DMS 273 treated with DMSO at 0.1 percent for 48 hours (cell line): ENCODE results near the gene SPAG4.

Experiments used
- DNase-seq: peaks from one replicate; lab custom pipeline; 2025; lab: John Stamatoyannopoulos, UW

The SPAG4 gene

DNA sequence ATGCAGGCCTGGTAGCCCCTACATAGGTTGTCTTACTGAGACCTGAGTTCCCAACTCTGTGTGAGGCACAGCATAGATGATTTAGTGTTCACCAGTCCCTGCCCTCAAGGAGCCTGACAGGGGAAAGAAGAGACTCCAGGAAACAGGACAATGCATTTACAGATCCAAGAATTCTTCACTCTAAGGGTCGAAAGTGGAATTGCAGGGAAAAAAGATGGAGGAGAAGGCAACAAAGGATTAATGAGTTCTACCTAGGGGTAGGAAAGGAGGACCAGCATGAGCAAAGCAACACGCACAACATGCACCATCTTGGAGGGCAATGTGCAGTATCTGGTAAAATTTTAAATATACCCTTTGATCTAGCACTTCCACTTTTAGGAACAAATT, 5.9 kb downstream of the SPAG4 start:
- DNase-seq: no peak

DNA sequence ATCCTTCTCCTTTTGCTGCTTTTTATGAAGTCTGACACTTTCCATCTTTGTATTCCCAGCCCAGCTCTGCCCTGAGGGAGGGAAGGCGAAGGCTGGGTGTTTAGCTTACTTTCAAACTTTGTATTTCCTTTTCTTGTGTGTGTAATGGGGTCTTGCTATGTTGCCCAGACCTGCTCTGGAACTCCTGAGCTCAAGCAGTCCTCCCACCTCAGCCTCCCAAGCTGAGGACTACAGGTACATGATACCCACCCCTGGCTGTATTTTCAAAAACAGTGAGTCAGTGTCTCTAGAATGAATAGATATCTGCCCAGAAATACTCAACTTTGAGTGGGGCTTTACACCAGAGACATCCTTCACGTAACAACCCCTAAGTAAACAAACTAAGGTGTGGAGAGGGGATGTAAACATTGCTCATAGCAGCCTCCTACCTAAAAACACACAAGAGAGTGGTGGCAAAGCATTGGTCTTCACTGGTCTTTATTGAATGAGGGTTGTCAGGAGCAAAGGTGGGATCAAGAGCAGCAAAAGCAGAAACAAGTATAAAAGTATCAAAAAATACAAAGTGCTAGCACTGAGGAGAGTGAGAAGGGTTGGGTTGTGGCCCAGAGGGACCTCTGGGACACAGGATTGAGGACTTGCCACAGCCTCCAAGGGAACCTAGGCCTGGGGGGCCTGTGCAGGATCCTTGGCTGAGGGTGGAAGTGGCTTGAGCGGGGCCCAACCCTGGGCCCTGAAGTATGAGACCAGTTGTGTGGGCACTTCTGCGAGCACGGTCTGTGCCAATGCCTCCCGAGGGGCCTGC, 10.2 kb downstream of the SPAG4 start:
- DNase-seq: no peak

DNA sequence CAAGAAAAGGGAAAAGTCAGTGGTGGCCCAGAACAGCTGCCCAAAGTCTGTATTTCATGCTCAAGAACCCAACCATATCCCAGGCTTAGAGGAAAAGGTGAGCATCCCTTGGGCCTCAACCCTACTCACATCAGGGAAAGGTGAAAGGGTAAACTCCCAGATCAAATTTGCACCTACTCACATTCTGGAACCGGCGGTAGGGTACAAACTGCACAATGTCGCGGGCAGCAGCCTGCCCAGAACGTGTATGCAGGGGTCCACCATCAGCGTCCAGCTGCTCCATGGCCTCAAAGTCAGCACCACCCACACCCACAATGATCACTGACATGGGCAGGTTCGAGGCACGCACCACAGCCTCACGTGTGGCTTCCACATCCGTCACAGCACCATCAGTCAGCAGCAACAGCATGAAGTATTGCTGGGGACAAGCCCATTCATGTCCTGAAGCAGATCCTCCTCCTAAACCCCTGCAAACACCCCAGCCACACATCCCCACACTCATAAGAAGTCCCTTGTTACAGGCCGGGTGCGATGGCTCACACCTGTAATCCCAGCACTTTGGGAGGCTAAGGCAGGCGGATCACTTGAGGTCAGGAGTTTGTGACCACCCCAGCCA, 10.9 kb downstream of the SPAG4 start:
- no peak for DNase-seq

DNA sequence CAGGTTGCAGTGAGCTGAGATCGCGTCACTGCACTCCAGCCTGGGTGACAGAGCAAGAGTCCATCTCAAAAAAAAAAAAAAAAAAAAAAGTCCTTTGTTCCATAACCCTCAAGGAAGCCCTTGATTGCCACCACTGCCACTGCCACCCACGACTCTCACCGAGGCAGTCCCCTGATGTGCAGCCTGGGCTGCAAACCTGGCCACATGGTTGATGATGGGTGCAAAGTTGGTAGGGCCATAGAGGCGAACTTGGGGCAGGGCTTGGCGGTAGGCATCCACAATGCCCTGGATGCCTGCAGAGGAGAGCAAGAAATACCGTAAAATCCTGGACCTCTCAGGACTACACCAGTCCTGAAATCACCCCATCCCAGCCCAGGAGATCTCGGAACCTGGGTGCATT, 11.5 kb downstream of the SPAG4 start:
- no peak for DNase-seq

GRCh38 chr20:35629427-35630145, 14.0 kb downstream of the SPAG4 start:
- no peak for DNase-seq

DNA sequence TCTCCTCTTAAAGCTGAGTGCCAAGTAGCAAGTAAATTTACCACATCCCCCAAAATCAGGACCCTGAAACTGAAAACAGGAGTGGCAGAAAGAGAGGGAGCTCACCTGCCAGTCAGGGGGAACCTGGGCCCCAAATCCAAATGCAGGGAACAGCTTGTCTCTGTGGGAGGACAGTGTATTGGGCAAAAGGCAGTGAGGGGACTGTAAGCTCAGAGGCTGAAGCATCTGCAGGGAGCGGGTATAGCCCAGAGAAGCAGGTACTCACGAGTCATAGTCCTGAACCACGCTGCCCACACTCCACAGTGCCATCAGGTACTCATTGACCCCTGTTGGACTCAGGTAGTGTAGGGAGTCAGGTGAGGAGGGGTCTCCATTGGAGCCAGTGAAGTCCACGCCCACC, 15.0 kb downstream of the SPAG4 start:
- no peak for DNase-seq

GRCh38 chr20:35632539-35633115, 17.0 kb downstream of the SPAG4 start:
- DNase-seq: no peak

GRCh38 chr20:35635652-35636051, 20.0 kb downstream of the SPAG4 start:
- no peak for DNase-seq

- DNase-seq: no peak
Measured at GRCh38 chr20:35636095-35636494, 20.5 kb downstream of the SPAG4 start.

DNA sequence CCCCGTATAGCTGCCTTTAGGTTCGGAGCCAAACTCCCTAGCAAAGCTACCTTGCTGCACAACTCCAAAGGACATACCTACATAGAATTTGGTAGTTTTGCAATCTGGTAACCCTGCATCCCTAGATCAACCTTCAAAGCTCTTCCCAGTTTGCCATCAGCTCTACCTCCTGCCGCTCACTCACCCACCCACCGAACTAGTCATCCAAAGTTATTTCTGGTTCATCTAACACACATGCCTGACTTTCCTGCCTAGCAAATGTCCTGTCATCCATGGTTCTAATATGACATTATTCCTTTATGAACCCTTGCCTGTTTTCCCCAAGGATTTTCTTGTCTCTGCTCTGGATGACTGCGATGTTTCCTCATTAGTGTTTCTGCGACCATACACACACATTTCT, 21.6 kb downstream of the SPAG4 start:
- DNase-seq: no peak

- DNase-seq: no peak
Measured at GRCh38 chr20:35638751-35639150, 23.1 kb downstream of the SPAG4 start.

- no peak for DNase-seq
Measured at GRCh38 chr20:35640724-35641123, 25.1 kb downstream of the SPAG4 start.

DNA sequence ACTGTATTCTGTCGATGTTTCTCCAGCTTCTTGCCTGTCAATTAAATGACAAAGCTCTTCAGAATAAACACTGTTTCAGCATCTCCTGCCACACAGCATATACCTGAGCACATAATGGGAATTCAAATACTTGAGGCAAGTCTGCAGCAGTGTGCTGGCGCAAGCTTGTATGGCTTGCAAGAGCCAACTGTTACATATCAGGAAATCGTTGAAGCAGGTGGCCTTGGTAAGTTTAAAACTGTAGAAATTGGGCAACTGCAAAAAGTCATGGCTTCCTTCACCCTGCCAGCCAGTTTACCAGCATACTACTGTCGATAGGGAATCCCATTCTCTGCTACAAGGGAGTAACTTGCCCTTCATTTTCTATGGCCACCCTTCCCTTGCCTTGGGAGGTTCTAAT, 26.1 kb downstream of the SPAG4 start:
- no peak for DNase-seq

DNA sequence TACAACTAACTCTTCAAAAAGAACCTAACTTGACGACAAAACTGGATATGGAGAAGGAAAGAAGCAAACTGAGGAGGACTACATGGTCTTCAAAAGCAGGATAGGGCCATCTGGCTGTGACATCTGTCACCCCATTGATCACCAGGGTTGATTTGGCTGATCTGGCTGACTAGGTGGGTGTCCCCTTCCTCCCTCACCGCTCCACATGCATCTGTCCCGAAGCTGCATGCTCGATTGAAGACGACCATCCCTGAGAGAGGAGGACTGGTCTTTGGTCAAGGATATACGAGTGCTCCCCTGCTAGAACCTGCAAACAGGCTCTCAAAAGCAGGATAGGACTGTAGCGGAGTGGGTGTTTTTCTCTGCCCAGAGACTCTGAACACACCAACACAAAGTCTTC, 27.4 kb downstream of the SPAG4 start:
- DNase-seq: peak; percentile 29

DNA sequence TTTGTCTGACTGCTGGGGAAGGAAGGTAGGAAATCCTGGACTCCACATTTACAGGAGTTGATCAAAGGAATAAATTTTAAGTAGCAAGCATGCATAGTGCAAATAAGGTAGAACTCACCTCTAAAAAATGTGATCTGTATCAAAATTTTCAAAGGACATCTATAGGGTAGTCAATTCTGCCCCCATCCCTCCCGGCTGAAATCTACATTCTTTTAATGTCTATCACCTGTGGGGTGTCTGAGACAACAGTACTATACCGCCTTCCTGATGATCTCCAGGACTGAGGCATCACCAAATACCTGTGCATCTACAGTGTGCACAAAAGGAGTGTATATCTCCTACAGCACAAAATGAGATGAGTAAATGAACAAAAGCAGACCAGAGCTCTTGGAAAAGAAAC, 29.2 kb downstream of the SPAG4 start:
- no peak for DNase-seq

DNA sequence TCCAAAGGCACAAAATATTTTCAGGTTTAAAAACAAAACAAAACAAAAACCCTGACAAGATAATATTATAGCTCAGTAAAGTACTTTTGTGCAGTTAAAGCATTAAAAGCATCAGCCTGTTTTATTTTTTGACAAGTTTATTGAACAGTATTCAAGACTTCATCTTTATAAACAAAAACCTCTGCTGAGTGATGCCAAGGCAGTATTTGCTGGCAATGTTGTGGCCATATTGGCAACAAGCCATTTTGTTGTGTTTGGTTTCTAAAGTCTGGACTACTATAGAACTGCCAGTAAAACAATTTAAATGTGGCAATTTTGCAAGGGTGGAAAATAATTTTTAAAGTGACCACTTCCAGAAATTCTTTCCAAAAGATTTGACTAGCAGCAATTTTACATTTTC, 33.2 kb downstream of the SPAG4 start:
- DNase-seq: no peak

GRCh38 chr20:35650632-35651031, 35.0 kb downstream of the SPAG4 start:
- DNase-seq: no peak

- no peak for DNase-seq
Measured at GRCh38 chr20:35651958-35652357, 36.3 kb downstream of the SPAG4 start.

DNA sequence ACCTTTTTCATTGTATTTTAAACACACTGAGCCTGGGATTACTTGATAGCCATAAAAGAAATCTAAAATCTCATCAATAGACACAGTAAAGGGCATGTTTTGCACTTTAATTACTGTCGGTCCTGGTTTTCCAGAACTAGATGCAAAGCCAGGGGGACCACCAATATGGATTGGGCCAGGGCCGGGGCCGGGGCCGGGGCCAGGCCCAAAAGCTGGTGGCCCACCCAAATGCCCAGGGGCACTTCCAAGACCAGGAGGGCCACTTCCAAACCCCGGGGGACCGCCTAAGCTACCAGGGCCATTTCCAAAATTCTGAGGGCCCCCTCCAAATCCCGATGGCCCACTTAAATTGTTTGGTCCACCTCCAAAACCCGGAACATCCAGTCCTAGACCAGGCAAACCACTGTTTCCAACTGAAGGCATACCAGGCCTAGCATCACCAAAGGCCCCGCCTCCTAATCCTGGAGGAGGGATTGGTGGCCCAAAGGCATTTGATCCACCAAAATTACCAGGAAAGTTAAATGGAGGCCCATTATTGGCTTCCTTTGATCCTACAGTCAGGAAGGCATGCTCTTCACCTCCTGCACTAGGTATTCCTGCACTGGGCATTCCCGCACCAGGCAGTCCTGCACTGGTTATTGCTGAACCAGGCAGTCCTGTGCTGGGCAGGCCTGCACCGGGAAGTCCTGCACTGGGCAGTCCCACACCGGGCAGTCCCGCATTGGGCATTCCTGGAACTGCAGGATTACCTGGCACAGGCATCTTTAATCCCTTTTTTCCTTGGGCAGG, 37.2 kb downstream of the SPAG4 start:
- no peak for DNase-seq

- no peak for DNase-seq
Measured at GRCh38 chr20:35653430-35653734, 37.8 kb downstream of the SPAG4 start.

DNA sequence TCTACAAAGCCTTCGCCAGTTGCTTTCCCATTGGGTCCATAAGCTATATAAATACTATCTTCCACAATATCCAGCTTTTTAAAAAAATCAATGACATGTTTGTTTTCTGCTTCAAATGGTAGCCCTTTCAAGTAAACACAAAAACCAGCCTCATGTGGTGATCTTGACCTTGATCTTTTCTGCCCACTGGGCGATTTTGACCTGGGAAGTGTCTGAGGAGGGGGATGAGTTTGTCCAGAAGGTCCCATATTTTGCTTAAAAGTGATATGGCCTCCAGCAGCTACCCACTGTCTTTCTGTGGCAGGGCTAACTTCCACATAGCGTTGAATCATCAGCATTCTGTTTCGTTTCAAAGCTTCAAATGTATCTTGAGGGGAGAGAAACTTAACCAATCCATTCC, 38.3 kb downstream of the SPAG4 start:
- no peak for DNase-seq

GRCh38 chr20:35654415-35654814, 38.8 kb downstream of the SPAG4 start:
- no peak for DNase-seq
